BJ (cell line): ENCODE results near the gene P2RY6. TPM values are rescaled to one million over a fixed set of nuclear protein-coding genes. Genes with fewer than 3 reads are reported as not detected.

ENCODE experiments used
- CTCF ChIA-PET: fragments of 350-600 bp; formaldehyde crosslinking; extraction: SDS; loops from one replicate; lab custom pipeline; 2021; ENCODE audit warnings: antibody characterized with exemption, inconsistent platforms; lab: Yijun Ruan, JAX
- POLR2A ChIA-PET: fragments of 300-600 bp; sonication (Branson Sonifier 250); formaldehyde crosslinking; extraction: SDS; loops from one replicate; lab custom pipeline; 2021; ENCODE audit warnings: antibody characterized with exemption; lab: Charles Lee
- DNase-seq: peaks from one replicate; pipeline ENCODE4 v3.0.0-alpha.2; 2011; ENCODE audit warnings: low read depth
- H3K27me3 ChIP-seq: 2 replicates; pipeline ENCODE4 v1.6.0; 2011; ENCODE audit warnings: low read length; ENCODE audit not compliant: control insufficient read depth, insufficient read depth
- H3K36me3 ChIP-seq: 2 replicates; pipeline ENCODE4 v1.5.1; 2011; ENCODE audit warnings: low read length; ENCODE audit not compliant: control insufficient read depth, insufficient read depth
- H3K4me3 ChIP-seq: 2 replicates; pipeline ENCODE4 v1.5.1; 2011; ENCODE audit warnings: low read depth, mild to moderate bottlenecking, control low read depth, low read length
- CTCF ChIP-seq: IDR thresholded peaks from 2 replicates; pipeline ENCODE4 v1.5.1; 2011; ENCODE audit warnings: low read depth, mild to moderate bottlenecking, control low read depth, inconsistent platforms, low read length, moderate library complexity; ENCODE audit not compliant: insufficient read depth
- polyA plus RNA-seq: library from polyadenylated mRNA; depleted of rRNA; stranded (reverse); fragments of >200 nt; gene quantifications from 2 replicates; pipeline ENCODE4 v1.2.3, GENCODE V29; 2011

Gene P2RY6
- polyA plus RNA-seq, 1 experiment: 1.5 TPM

- POLR2A ChIA-PET: no interaction called here
- DNase-seq: no peak
- no peak for TF ChIP-seq CTCF
- CTCF ChIA-PET: interaction anchor here (1.1 kb wide), 1 partner anchor 26 kb away, joined by 3 read pairs; no protein-coding TSS in a partner anchor
- Histone ChIP-seq H3K4me3 (no peak overlapping the region), H3K36me3 (no peaks in the 10 kb centered on the region), H3K27me3 (peaks cover 10% of the 10 kb centered on the region)
These were observed 45.7 kb upstream of the P2RY6 start for GRCh38 chr11:73226297-73227006.

GRCh38 chr11:73227571-73228211 lies 44.4 kb upstream of the P2RY6 start:
- CTCF ChIA-PET: interaction anchor here (1.8 kb wide), 1 partner anchor 16 kb away, joined by 5 read pairs; no protein-coding TSS in a partner anchor
- TF ChIP-seq CTCF: no peak
- Histone ChIP-seq H3K4me3 (no peak overlapping the region), H3K27me3 (peaks cover 10% of the 10 kb centered on the region), H3K36me3 (no peaks in the 10 kb centered on the region)
- no peak for DNase-seq
- POLR2A ChIA-PET: no interaction called here

GRCh38 chr11:73228268-73229134 lies 43.6 kb upstream of the P2RY6 start:
- ChIA-PET POLR2A (no interaction called here), CTCF (interaction anchor here (1.8 kb wide), 1 partner anchor 15 kb away, joined by 5 read pairs; no protein-coding TSS in a partner anchor)
- Histone ChIP-seq H3K27me3 (peaks cover 7% of the 10 kb centered on the region), H3K36me3 (no peaks in the 10 kb centered on the region), H3K4me3 (no peak overlapping the region)
- no peak for DNase-seq
- TF ChIP-seq CTCF: no peak

- CTCF ChIA-PET: interaction anchor here (1.3 kb wide), 1 partner anchor 13 kb away, joined by 3 read pairs; no protein-coding TSS in a partner anchor
- no peak for TF ChIP-seq CTCF
- no peak overlapping the region for H3K4me3 ChIP-seq
- H3K27me3 ChIP-seq: peaks cover 7% of the 10 kb centered on the region
- POLR2A ChIA-PET: no interaction called here
- DNase-seq: no peak
- H3K36me3 ChIP-seq: no peaks in the 10 kb centered on the region
These were observed 42.7 kb upstream of the P2RY6 start for GRCh38 chr11:73229321-73229895.
